ENCODE measurements around the gene CLMN.

The CLMN gene

GRCh38 chr14:95173518-95173917 lies 146.2 kb downstream of the CLMN start:
- no peak for TF ChIP-seq CTCF (IDR thresholded peaks at IDR 0.05)

- no peak for TF ChIP-seq CTCF (IDR thresholded peaks at IDR 0.05)
Measured at GRCh38 chr14:95167177-95167576, 152.5 kb downstream of the CLMN start.

GRCh38 chr14:95165517-95165916 lies 154.2 kb downstream of the CLMN start:
- TF ChIP-seq CTCF (IDR thresholded peaks at IDR 0.05), result no peak

GRCh38 chr14:95164506-95164905 lies 155.2 kb downstream of the CLMN start:
- no peak for TF ChIP-seq CTCF (IDR thresholded peaks at IDR 0.05)

- TF ChIP-seq CTCF (IDR thresholded peaks at IDR 0.05), result no peak
Measured at GRCh38 chr14:95163666-95164065, 156.0 kb downstream of the CLMN start.

GRCh38 chr14:95163132-95163531 lies 156.6 kb downstream of the CLMN start:
- TF ChIP-seq CTCF (IDR thresholded peaks at IDR 0.05), result no peak

- TF ChIP-seq CTCF (IDR thresholded peaks at IDR 0.05), result no peak
Measured at GRCh38 chr14:95162641-95163040, 157.1 kb downstream of the CLMN start.
